CD14-positive monocyte (primary cell): ENCODE data around the gene RPS6KA5. TPM values are rescaled to one million over a fixed set of nuclear protein-coding genes. Genes with fewer than 3 reads are reported as not detected.

Experiments
- DNase-seq, 3 donors: peaks; one replicate each; pipeline ENCODE4 v3.0.0-alpha.2; 2011 to 2022
- H2AFZ ChIP-seq: 2 replicates; pipeline ENCODE4 v1.6.0; 2012; ENCODE audit warnings: mild to moderate bottlenecking, low read depth, low read length, inconsistent platforms; ENCODE audit not compliant: insufficient read depth, poor library complexity, severe bottlenecking
- H3K27ac ChIP-seq, 2 donors: 1 replicate in 1 of 2; 2 replicates in 1 of 2; pipeline ENCODE4 v1.5.1; 2012 to 2013; ENCODE audit warnings: low read length in 2 of 2, control low read depth in 1 of 2, inconsistent platforms in 1 of 2, low read depth in 1 of 2, mild to moderate bottlenecking in 1 of 2
- H3K27me3 ChIP-seq, 2 donors: one replicate each; pipeline versions ENCODE4 v1.6.0 to v1.6.1; 2011 to 2013; ENCODE audit warnings: low read length in 2 of 2; ENCODE audit not compliant: control insufficient read depth in 2 of 2, insufficient read depth in 2 of 2
- H3K36me3 ChIP-seq, 2 donors: replicated peaks in 1 of 2; 1 replicate in 1 of 2; 2 replicates in 1 of 2; pipeline versions ENCODE4 v1.5.1 to v1.6.1; 2012 to 2013; ENCODE audit warnings: low read length in 2 of 2, control low read depth in 1 of 2, inconsistent platforms in 1 of 2, mild to moderate bottlenecking in 1 of 2; ENCODE audit not compliant: insufficient read depth in 2 of 2, control insufficient read depth in 1 of 2
- H3K4me1 ChIP-seq, 2 donors: 1 replicate in 1 of 2; 2 replicates in 1 of 2; pipeline versions ENCODE4 v1.5.1 to v1.6.1; 2012 to 2013; ENCODE audit warnings: low read length in 2 of 2, control low read depth in 1 of 2, inconsistent platforms in 1 of 2, mild to moderate bottlenecking in 1 of 2, moderate library complexity in 1 of 2; ENCODE audit not compliant: insufficient read depth in 2 of 2, control insufficient read depth in 1 of 2
- H3K4me2 ChIP-seq: replicated peaks from 2 replicates; pipeline ENCODE3; 2012; ENCODE audit warnings: low read length, moderate library complexity, mild to moderate bottlenecking; ENCODE audit not compliant: poor library complexity, severe bottlenecking; ENCODE audit errors: extremely low read depth
- H3K4me3 ChIP-seq, 3 experiments: fragments of 200-600 bp in 1 of 3; sonication (generic) in 1 of 3; replicated peaks in 1 of 3; 1 replicate in 2 of 3; 2 replicates in 1 of 3; pipeline ENCODE4 v1.5.1; 2011 to 2013; ENCODE audit warnings: low read length in 3 of 3, mild to moderate bottlenecking in 3 of 3, control low read depth in 2 of 3, low read depth in 2 of 3, inconsistent platforms in 1 of 3, moderate library complexity in 1 of 3
- H3K79me2 ChIP-seq: 2 replicates; pipeline ENCODE4 v1.6.0; 2012; ENCODE audit warnings: mild to moderate bottlenecking, control low read depth, inconsistent platforms, low read length, moderate library complexity; ENCODE audit not compliant: insufficient read depth
- H3K9ac ChIP-seq: 2 replicates; pipeline ENCODE4 v1.6.0; 2017; ENCODE audit warnings: low read length, mild to moderate bottlenecking; ENCODE audit not compliant: insufficient read depth, poor library complexity, severe bottlenecking
- H3K9me3 ChIP-seq, 2 donors: replicated peaks in 1 of 2; 1 replicate in 1 of 2; 2 replicates in 1 of 2; pipeline versions ENCODE4 v1.5.1 to v1.6.1; 2012 to 2013; ENCODE audit warnings: low read length in 2 of 2, control low read depth in 1 of 2; ENCODE audit not compliant: control insufficient read depth in 1 of 2, insufficient read depth in 1 of 2
- H4K20me1 ChIP-seq: 2 replicates; pipeline ENCODE4 v1.6.0; 2012; ENCODE audit warnings: mild to moderate bottlenecking, low read length, control low read depth, moderate library complexity; ENCODE audit not compliant: insufficient read depth
- H3K27ac Mint-ChIP-seq, 7 donors: one replicate each; pipeline ENCODE4 v1.8.0; 2020; ENCODE audit warnings: mild to moderate bottlenecking in 7 of 7, mixed read lengths in 7 of 7, moderate library complexity in 6 of 7, inconsistent platforms in 2 of 7
- H3K27me3 Mint-ChIP-seq, 3 donors: one replicate each; pipeline ENCODE4 v1.8.0; 2021 to 2022; ENCODE audit warnings: low read depth in 3 of 3, mild to moderate bottlenecking in 3 of 3, mixed read lengths in 3 of 3, moderate library complexity in 3 of 3, inconsistent platforms in 1 of 3
- H3K36me3 Mint-ChIP-seq, 2 donors: one replicate each; pipeline ENCODE4 v1.8.0; 2020; ENCODE audit warnings: mixed read lengths in 2 of 2, inconsistent platforms in 1 of 2, mild to moderate bottlenecking in 1 of 2
- H3K4me1 Mint-ChIP-seq: one replicate; pipeline ENCODE4 v1.8.0; 2020; ENCODE audit warnings: mild to moderate bottlenecking, mixed read lengths
- H3K4me3 Mint-ChIP-seq, 2 donors: one replicate each; pipeline ENCODE4 v1.8.0; 2020; ENCODE audit warnings: mild to moderate bottlenecking in 2 of 2, mixed read lengths in 2 of 2, moderate library complexity in 1 of 2
- H3K9me3 Mint-ChIP-seq, 7 donors: one replicate each; pipeline ENCODE4 v1.8.0; 2020 to 2022; ENCODE audit warnings: mixed read lengths in 7 of 7, mild to moderate bottlenecking in 6 of 7, moderate library complexity in 6 of 7, inconsistent platforms in 2 of 7
- CTCF ChIP-seq: fragments of 200-600 bp; IDR thresholded peaks from one replicate; pipeline ENCODE4 v1.8.0; 2022; ENCODE audit warnings: antibody characterized with exemption, mild to moderate bottlenecking
- WGBS: methylation state at CpG from one replicate; pipeline ENCODE4 v1.1.5; 2013; ENCODE audit warnings: missing lambda C conversion rate; ENCODE audit not compliant: insufficient coverage; 5-methylcytosine and 5-hydroxymethylcytosine counted together
- intact Hi-C, 2 donors: fragments of 100-400 bp; cut with micrococcal nuclease; formaldehyde crosslinking; loops; one replicate each; pipeline versions ENCODE4 v1.15.0 to v1.15.1; 2023
- polyA plus RNA-seq, 3 donors: library from polyadenylated mRNA; depleted of rRNA in 1 of 3; unstranded in 2 of 3; stranded (reverse) in 1 of 3; fragments of 300-500 nt in 2 of 3; fragments of >200 nt in 1 of 3; fragmentation: Illumina TruSeq in 2 of 3; gene quantifications; 1 replicate in 2 of 3; 2 replicates in 1 of 3; pipeline ENCODE4 v1.2.3, GENCODE V29; 2012 to 2021

Gene RPS6KA5
- polyA plus RNA-seq, 3 donors, result 4.4 to 10.1 (median 7.9) TPM

DNA sequence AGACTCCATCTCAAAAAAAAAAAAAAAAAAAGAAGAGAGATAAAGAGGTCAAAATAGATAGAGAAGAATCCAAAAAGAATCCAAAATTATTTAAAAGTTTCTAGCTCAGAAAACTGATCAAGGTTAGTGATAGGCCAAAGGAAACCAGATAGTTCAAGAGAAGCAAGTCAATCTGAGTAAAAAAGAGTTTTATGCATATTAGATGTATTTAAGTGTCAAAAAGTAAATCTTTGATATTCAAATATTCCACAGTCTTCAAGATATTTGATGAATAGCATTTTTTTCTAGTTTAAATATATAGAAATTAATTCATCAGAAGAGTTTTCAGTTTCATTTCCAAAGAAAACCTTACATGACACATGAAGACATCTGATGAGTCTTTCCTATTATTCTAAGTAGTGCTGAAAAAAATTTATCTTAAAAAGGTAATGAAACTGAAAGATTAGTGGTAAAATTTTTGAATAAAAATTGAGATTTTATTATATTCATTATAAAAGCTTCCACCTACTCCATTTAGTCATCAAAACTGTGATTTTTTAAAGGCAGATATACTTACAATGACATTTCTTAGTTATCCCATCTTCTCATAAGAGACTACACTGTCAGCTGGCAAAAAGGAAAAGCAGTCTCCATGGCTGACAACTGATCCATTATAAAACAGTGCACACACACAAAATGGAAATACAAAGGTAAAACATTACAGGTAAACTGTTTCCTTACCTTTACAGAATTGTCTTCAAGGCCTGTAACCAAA is 68.6 kb downstream of the RPS6KA5 start:
- no peaks in the 10 kb centered on the region for H3K79me2 ChIP-seq
- no peak overlapping the region for H3K4me2 ChIP-seq
- TF ChIP-seq CTCF, result no peak
- no peak overlapping the region for H3K27ac ChIP-seq
- intact Hi-C loops, result no loop called here
- no peak for DNase-seq
- H3K36me3 ChIP-seq, result no peaks in the 10 kb centered on the region
- no peaks in the 10 kb centered on the region for H4K20me1 ChIP-seq
- Mint-ChIP-seq H3K27me3 (no peaks in the 10 kb centered on the region), H3K4me1 (no peaks in the 10 kb centered on the region), H3K9me3 (peaks cover 0 to 3% (median 0%) of the 10 kb centered on the region in 7 donors), H3K36me3 (peaks cover 15 to 21% of the 10 kb centered on the region in 2 donors), H3K4me3 (no peak overlapping the region), H3K27ac (no peak overlapping the region)
- H3K9me3 ChIP-seq, result no peaks in the 10 kb centered on the region
- peaks cover 0 to 2% of the 10 kb centered on the region in 2 donors for H3K4me1 ChIP-seq
- H2AFZ ChIP-seq, result no peak overlapping the region
- H3K27me3 ChIP-seq, result no peaks in the 10 kb centered on the region
- no peak overlapping the region for H3K4me3 ChIP-seq
- no peak overlapping the region for H3K9ac ChIP-seq

DNA sequence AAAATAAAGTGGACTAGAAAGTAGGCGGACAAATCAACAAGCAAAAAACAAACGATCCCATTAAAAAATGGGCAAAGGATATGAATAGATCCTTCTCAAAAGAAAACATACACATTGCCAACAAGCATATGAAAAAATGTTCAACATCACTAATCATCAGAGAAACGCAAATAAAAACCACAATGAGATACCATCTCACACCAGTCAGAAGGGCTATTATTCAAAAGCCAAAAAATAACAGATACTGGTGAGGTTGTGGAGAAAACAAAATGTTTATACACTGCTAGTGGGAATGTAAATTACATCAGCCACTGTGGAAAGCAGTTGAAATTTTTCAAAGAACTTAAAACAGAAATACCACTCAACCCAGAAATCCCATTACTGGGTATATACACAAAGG is 70.3 kb downstream of the RPS6KA5 start:
- Mint-ChIP-seq H3K9me3 (peaks cover 0 to 3% (median 0%) of the 10 kb centered on the region in 7 donors), H3K27ac (no peak overlapping the region), H3K27me3 (no peaks in the 10 kb centered on the region), H3K36me3 (peaks cover 17 to 21% of the 10 kb centered on the region in 2 donors), H3K4me3 (no peak overlapping the region), H3K4me1 (no peaks in the 10 kb centered on the region)
- H3K79me2 ChIP-seq, result no peaks in the 10 kb centered on the region
- H4K20me1 ChIP-seq, result no peaks in the 10 kb centered on the region
- H3K27ac ChIP-seq, result no peak overlapping the region
- H2AFZ ChIP-seq, result no peak overlapping the region
- TF ChIP-seq CTCF, result no peak
- DNase-seq, result no peak
- H3K9me3 ChIP-seq, result no peaks in the 10 kb centered on the region
- H3K4me2 ChIP-seq, result no peak overlapping the region
- no peaks in the 10 kb centered on the region for H3K27me3 ChIP-seq
- intact Hi-C loops, result no loop called here
- no CpG with 5 or more reads among the region's 3 CpGs for WGBS
- H3K4me1 ChIP-seq, result no peaks in the 10 kb centered on the region
- no peaks in the 10 kb centered on the region for H3K36me3 ChIP-seq
- no peak overlapping the region for H3K9ac ChIP-seq
- no peak overlapping the region for H3K4me3 ChIP-seq
